Vagina (tissue), 2 donors: ENCODE measurements around the gene SMG7.

Source experiments
- CTCF ChIP-seq, 3 experiments: fragments of 450-650 bp in 2 of 3; fragments of 200-600 bp in 1 of 3; sonication (generic) in 1 of 3; IDR thresholded peaks; one replicate each; pipeline ENCODE4 v1.5.1; 2017 to 2019; ENCODE audit warnings: antibody characterized with exemption in 3 of 3, mild to moderate bottlenecking in 2 of 3, moderate library complexity in 2 of 3
- POLR2A ChIP-seq, 2 donors: fragments of 450-650 bp; IDR thresholded peaks; one replicate each; pipeline ENCODE4 v1.6.1; 2017; ENCODE audit warnings: antibody characterized with exemption in 2 of 2, mild to moderate bottlenecking in 2 of 2, moderate library complexity in 2 of 2
- POLR2AphosphoS5 ChIP-seq, 2 donors: sonication (generic); formaldehyde crosslinking; IDR thresholded peaks; one replicate each; pipeline ENCODE4 v1.9.0; 2017; ENCODE audit warnings: antibody characterized with exemption in 2 of 2, mild to moderate bottlenecking in 2 of 2, low read depth in 1 of 2; ENCODE audit not compliant: insufficient read depth in 1 of 2

- TF ChIP-seq POLR2A (IDR thresholded peaks at IDR 0.05) (no peak), CTCF (IDR thresholded peaks at IDR 0.05) (no peak), POLR2AphosphoS5 (IDR thresholded peaks at IDR 0.05; ENCODE audit: insufficient read depth in 1 of 2, low read depth in 1 of 2) (no peak)
These were observed 12.0 kb downstream of the SMG7 start for GRCh38 chr1:183484254-183484653.
